Measurements from ENCODE around the gene MAST4. TPM values are rescaled to one million over a fixed set of nuclear protein-coding genes. Genes with fewer than 3 reads are reported as not detected.

Gene MAST4
- total RNA-seq, 4 donors from 2014 or later = 19.5 to 44.1 (median 24.1) TPM

DNA sequence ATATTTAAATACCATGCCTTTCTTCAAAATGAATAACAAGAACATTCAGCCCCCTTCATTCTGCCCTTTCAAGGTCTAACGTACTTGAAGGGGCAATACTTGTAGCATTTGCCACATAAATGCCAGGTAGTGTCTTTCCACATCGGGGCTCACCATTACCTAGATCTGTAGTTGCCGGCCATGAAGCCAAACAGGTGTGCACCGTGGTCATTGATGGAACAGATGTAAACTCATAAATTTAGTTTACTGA is 407.4 kb downstream of the MAST4 start:
- no peaks in the 10 kb centered on the region for H3K27me3 ChIP-seq
- H3K9me3 ChIP-seq = no peaks in the 10 kb centered on the region
- H3K4me3 ChIP-seq = peak overlapping the region; percentile 44 to 68 (median 52)
- TF ChIP-seq POLR2A (IDR thresholded peaks at IDR 0.05) (no peak), CTCF (IDR thresholded peaks at IDR 0.05) (no peak), EP300 (IDR thresholded peaks at IDR 0.05) (no peak)
- H3K36me3 ChIP-seq = no peaks in the 10 kb centered on the region
- H3K27ac ChIP-seq = peak overlapping the region; percentile 57 to 87 (median 70)
- no peak for DNase-seq (ENCODE audit: low spot score in 2 of 2)
- peaks cover 0 to 31% (median 8%) of the 10 kb centered on the region in 4 donors for H3K4me1 ChIP-seq
- WGBS, 2 donors = 3 to 5% methylated on average over 4 of the region's 4 CpGs

- H3K4me1 ChIP-seq = peaks cover 0 to 31% (median 8%) of the 10 kb centered on the region in 4 donors
- peak in 1 of 2 donors; percentile 34 for TF ChIP-seq POLR2A (IDR thresholded peaks at IDR 0.05)
- TF ChIP-seq CTCF (IDR thresholded peaks at IDR 0.05) = peak in 1 of 5 experiments; percentile 12
- TF ChIP-seq EP300 (IDR thresholded peaks at IDR 0.05) = peak in 1 of 2 donors; percentile 82
- DNase-seq (ENCODE audit: low spot score in 2 of 2) = peak; percentile 60 to 79
- H3K9me3 ChIP-seq = no peaks in the 10 kb centered on the region
- peak overlapping the region; percentile 44 to 68 (median 52) for H3K4me3 ChIP-seq
- no peaks in the 10 kb centered on the region for H3K27me3 ChIP-seq
- H3K27ac ChIP-seq = peak overlapping the region; percentile 57 to 87 (median 70)
- no peaks in the 10 kb centered on the region for H3K36me3 ChIP-seq
- 0 to 1% methylated on average over 36 to 52 of the region's 54 CpGs for WGBS, 2 donors
Measured at GRCh38 chr5:67003935-67004729, 407.9 kb downstream of the MAST4 start.

DNA sequence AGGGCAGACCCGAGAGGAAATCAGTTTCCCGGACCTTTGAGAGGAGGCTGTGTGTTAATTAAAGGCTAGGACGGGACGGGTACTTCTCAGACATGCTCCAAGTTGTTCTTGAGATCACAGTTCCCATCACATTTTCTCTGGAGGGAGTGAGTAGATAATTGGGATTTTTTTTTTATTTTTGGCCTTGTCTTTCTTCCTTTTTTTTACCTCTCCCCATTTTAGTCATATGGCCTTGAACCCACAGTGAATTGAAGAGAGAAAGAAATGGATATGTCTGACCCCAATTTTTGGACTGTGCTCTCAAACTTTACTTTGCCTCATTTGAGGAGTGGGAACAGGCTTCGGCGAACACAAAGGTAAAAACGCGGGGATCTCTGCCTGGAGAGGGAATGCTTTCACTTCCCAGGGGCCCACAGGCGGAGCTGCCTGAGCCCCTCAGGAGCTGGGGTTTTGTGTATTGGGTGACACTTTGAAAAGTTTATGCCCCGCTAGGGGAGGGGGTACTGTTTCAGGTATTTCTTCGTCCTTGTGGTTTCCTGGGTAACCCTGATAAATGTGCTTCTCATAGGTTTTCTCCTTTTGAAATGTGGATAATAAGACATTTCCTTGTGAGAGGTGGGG is 408.6 kb downstream of the MAST4 start:
- no peaks in the 10 kb centered on the region for H3K9me3 ChIP-seq
- WGBS, 2 donors = 12 to 15% methylated on average over 11 of the region's 11 CpGs
- H3K36me3 ChIP-seq = no peaks in the 10 kb centered on the region
- H3K4me1 ChIP-seq = peaks cover 0 to 31% (median 8%) of the 10 kb centered on the region in 4 donors
- peak overlapping the region; percentile 44 to 68 (median 52) for H3K4me3 ChIP-seq
- H3K27me3 ChIP-seq = no peaks in the 10 kb centered on the region
- H3K27ac ChIP-seq = peak overlapping the region; percentile 57 to 87 (median 70)
- no peak for DNase-seq (ENCODE audit: low spot score in 2 of 2)
- TF ChIP-seq POLR2A (IDR thresholded peaks at IDR 0.05) (no peak), CTCF (IDR thresholded peaks at IDR 0.05) (no peak), EP300 (IDR thresholded peaks at IDR 0.05) (no peak)

GRCh38 chr5:67005737-67006499 is 409.7 kb downstream of the MAST4 start:
- H3K4me1 ChIP-seq = peaks cover 0 to 34% (median 8%) of the 10 kb centered on the region in 4 donors
- H3K4me3 ChIP-seq = peak overlapping the region in 2 of 4 donors; percentile 54 to 68
- no peaks in the 10 kb centered on the region for H3K36me3 ChIP-seq
- DNase-seq (ENCODE audit: low spot score in 2 of 2) = no peak
- no peaks in the 10 kb centered on the region for H3K9me3 ChIP-seq
- no peaks in the 10 kb centered on the region for H3K27me3 ChIP-seq
- 84 to 89% methylated on average over 3 of the region's 3 CpGs for WGBS, 2 donors
- no peak for TF ChIP-seq POLR2A (IDR thresholded peaks at IDR 0.05)
- no peak for TF ChIP-seq EP300 (IDR thresholded peaks at IDR 0.05)
- no peak for TF ChIP-seq CTCF (IDR thresholded peaks at IDR 0.05)
- H3K27ac ChIP-seq = peak overlapping the region in 1 of 4 donors; percentile 87

Measured in tibial nerve (tissue), 4 donors.